K562 (cell line): ENCODE measurements around the gene SPOCD1. TPM values are rescaled to one million over a fixed set of nuclear protein-coding genes. Genes with fewer than 3 reads are reported as not detected.

Experiments
- BRF2 ChIP-seq: IDR thresholded peaks from 3 replicates; pipeline ENCODE4 v1.6.1; 2011; ENCODE audit warnings: borderline replicate concordance, mild to moderate bottlenecking; ENCODE audit not compliant: insufficient read length, insufficient read depth
- E4F1 ChIP-seq: fragments of 250-450 bp; sonication (Bioruptor Pico); IDR thresholded peaks from 2 replicates; pipeline ENCODE4 v1.5.0; 2021; ENCODE audit warnings: mild to moderate bottlenecking, borderline replicate concordance
- RBFOX2 ChIP-seq: fragments of 200-400 bp; formaldehyde crosslinking; IDR thresholded peaks from 2 replicates; pipeline ENCODE4 v1.6.1; 2017; ENCODE audit warnings: low read depth, mild to moderate bottlenecking, low read length, moderate library complexity
- REST ChIP-seq, 2 experiments: fragments of 450-650 bp; formaldehyde crosslinking in 1 of 2; IDR thresholded peaks; 2 replicates each; pipeline versions ENCODE4 v1.4.0 to v1.6.1; 2014 to 2020; ENCODE audit warnings: mild to moderate bottlenecking in 2 of 2, borderline replicate concordance in 1 of 2, low read depth in 1 of 2
- SMARCE1 ChIP-seq: fragments of 450-650 bp; IDR thresholded peaks from 2 replicates; pipeline ENCODE4 v1.7.1; 2016; ENCODE audit warnings: mild to moderate bottlenecking
- ZNF436 ChIP-seq: fragments of 250-450, 450-650 bp; sonication (Bioruptor Pico); formaldehyde crosslinking; IDR thresholded peaks from 2 replicates; pipeline ENCODE4 v1.7.0; 2020; ENCODE audit warnings: mild to moderate bottlenecking
- polyA plus RNA-seq, 8 experiments: library from polyadenylated mRNA; depleted of rRNA in 4 of 8; stranded (reverse) in 5 of 8; unstranded in 3 of 8; fragments of >200 nt; fragmentation: Nextera tagmentation in 2 of 8; fragmentation: Illumina TruSeq in 1 of 8; extraction: Ambion mirVana in 2 of 8; extraction: Trizol in 1 of 8; gene quantifications; 2 replicates each; pipeline versions ENCODE4 v1.2.1 to v1.2.3, GENCODE V29; 2011 to 2014; ENCODE audit warnings: inconsistent platforms in 1 of 8, missing spikeins in 1 of 8
- total RNA-seq, 7 experiments: library from RNA; depleted of rRNA in 6 of 7; stranded (reverse); fragments of >200 nt in 6 of 7; fragmentation: Illumina TruSeq in 2 of 7; extraction: Trizol in 2 of 7; gene quantifications; 2 replicates each; pipeline versions ENCODE4 v1.2.1 to v1.2.3, GENCODE V29; 2011 to 2021; ENCODE audit warnings: low replicate concordance in 1 of 7

SPOCD1 gene
- total and polyA plus RNA-seq, 9 of the 15 experiments (the other 6 are each of a cell fraction or from before 2014, with no cell fraction given), result 0.03 to 0.71 (median 0.26) TPM; not detected in 1

GRCh38 chr1:31800674-31800967 lies 15.2 kb downstream of the SPOCD1 start (continued):
- no peak for TF ChIP-seq BRF2
- no peak for TF ChIP-seq REST (IDR thresholded peaks at IDR 0.05; ENCODE audit: borderline replicate concordance)
- TF ChIP-seq REST (CRISPR knock-in tag; IDR thresholded peaks at IDR 0.05; ENCODE audit: low read depth), result no peak
- no peak for TF ChIP-seq ZNF436
- no peak for TF ChIP-seq E4F1
- TF ChIP-seq RBFOX2, result no peak
- no peak for TF ChIP-seq SMARCE1
